ENCODE data around the gene PLEK. TPM values are rescaled to one million over a fixed set of nuclear protein-coding genes. Genes with fewer than 3 reads are reported as not detected.

Gene PLEK
- polyA plus RNA-seq, 2 of the 4 experiments (the other 2 are of a cell fraction): 0.04 TPM; not detected in 1

GRCh38 chr2:68368654-68369336 is 3.7 kb downstream of the PLEK start:
- no peak overlapping the region for H3K4me2 ChIP-seq
- CTCF ChIA-PET: interaction anchor here (0.9 to 1.2 kb wide), 2 partner anchors 17 to 28 kb away, joined by 3 read pairs; no protein-coding TSS in a partner anchor
- H3K4me1 ChIP-seq: no peaks in the 10 kb centered on the region
- H3K4me3 ChIP-seq: no peak overlapping the region
- no peaks in the 10 kb centered on the region for H3K9me3 ChIP-seq
- POLR2A ChIA-PET: no interaction called here
- peak in 1 of 2 experiments; percentile 27 for DNase-seq (ENCODE audit: low read depth in 1 of 2, low spot score in 1 of 2)
- WGBS (ENCODE audit: missing lambda C conversion rate): 66% methylated on average over 6 of the region's 6 CpGs
- TF ChIP-seq MAZ (IDR thresholded peaks at IDR 0.05; ENCODE audit: borderline replicate concordance, low read depth, low read length) (no peak), POLR2AphosphoS2 (conservative IDR thresholded peaks at IDR 0.05; ENCODE audit: low read length) (no peak), KDM5A (IDR thresholded peaks at IDR 0.05) (no peak), TP53 (CRISPR knock-in tag; IDR thresholded peaks at IDR 0.05) (no peak), TFCP2L1 (CRISPR knock-in tag; IDR thresholded peaks at IDR 0.05) (no peak), RCOR1 (IDR thresholded peaks at IDR 0.05; ENCODE audit: low read depth, low read length) (no peak), ZNF302 (CRISPR knock-in tag; IDR thresholded peaks at IDR 0.05) (no peak), MAFK (IDR thresholded peaks at IDR 0.05; ENCODE audit: partially characterized antibody) (no peak), MYC (IDR thresholded peaks at IDR 0.05; ENCODE audit: borderline replicate concordance, low read length) (no peak), POLR2A (IDR thresholded peaks at IDR 0.05; ENCODE audit: low read length) (no peak), JUN (IDR thresholded peaks at IDR 0.05) (no peak), BCL3 (IDR thresholded peaks at IDR 0.05) (no peak), REST (IDR thresholded peaks at IDR 0.05) (no peak), BHLHE40 (IDR thresholded peaks at IDR 0.05; ENCODE audit: low read depth, low read length) (no peak), HOXB13 (CRISPR knock-in tag; IDR thresholded peaks at IDR 0.05; ENCODE audit: low read depth) (no peak), EHMT2 (IDR thresholded peaks at IDR 0.05; ENCODE audit: low read depth) (no peak)
- TF ChIP-seq, protein P1, sequence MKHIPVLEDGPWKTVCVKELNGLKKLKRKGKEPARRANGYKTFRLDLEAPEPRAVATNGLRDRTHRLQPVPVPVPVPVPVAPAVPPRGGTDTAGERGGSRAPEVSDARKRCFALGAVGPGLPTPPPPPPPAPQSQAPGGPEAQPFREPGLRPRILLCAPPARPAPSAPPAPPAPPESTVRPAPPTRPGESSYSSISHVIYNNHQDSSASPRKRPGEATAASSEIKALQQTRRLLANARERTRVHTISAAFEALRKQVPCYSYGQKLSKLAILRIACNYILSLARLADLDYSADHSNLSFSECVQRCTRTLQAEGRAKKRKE (CRISPR knock-in tag; IDR thresholded peaks at IDR 0.05; ENCODE audit: low read depth): no peak
- TF ChIP-seq, protein P2, sequence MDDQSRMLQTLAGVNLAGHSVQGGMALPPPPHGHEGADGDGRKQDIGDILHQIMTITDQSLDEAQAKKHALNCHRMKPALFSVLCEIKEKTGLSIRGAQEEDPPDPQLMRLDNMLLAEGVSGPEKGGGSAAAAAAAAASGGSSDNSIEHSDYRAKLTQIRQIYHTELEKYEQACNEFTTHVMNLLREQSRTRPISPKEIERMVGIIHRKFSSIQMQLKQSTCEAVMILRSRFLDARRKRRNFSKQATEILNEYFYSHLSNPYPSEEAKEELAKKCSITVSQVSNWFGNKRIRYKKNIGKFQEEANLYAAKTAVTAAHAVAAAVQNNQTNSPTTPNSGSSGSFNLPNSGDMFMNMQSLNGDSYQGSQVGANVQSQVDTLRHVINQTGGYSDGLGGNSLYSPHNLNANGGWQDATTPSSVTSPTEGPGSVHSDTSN (IDR thresholded peaks at IDR 0.05): no peak
- FAIRE-seq: no peak
- ATAC-seq: peak; percentile 52 to 61; a peak in 5 of 6 replicates
- no peak overlapping the region for H3K27ac ChIP-seq

DNA sequence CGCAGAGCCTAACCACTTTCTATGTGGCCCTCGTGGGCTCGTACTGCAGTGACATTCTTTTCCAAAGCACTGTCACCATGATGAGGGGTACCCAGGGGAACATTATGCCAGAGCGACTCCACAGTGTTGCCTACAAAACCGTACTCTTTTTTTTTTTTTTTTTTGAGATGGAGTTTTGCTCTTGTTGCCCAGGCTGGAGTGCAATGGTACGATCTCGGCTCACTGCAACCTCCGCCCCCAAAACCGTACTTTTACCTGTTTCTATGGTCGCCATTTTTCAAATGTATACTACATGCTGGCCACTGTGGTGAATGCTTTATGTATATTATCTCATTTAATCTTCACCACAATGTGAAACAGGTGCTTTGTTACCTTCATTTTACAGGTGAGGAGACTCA is 4.3 kb downstream of the PLEK start:
- DNase-seq (ENCODE audit: low read depth in 1 of 2, low spot score in 1 of 2): no peak
- ChIA-PET CTCF (interaction anchor here (1.2 kb wide), 1 partner anchor 16 kb away, joined by 3 read pairs; no protein-coding TSS in a partner anchor), POLR2A (no interaction called here)
- no peak for FAIRE-seq
- Histone ChIP-seq H3K4me1 (no peaks in the 10 kb centered on the region), H3K9me3 (no peaks in the 10 kb centered on the region), H3K27ac (no peak overlapping the region), H3K4me3 (no peak overlapping the region), H3K4me2 (no peak overlapping the region)
- TF ChIP-seq MAZ (IDR thresholded peaks at IDR 0.05; ENCODE audit: borderline replicate concordance, low read depth, low read length) (no peak), GATA3 (IDR thresholded peaks at IDR 0.05; ENCODE audit: borderline replicate concordance) (no peak), POLR2AphosphoS2 (conservative IDR thresholded peaks at IDR 0.05; ENCODE audit: low read length) (no peak), CBX8 (IDR thresholded peaks at IDR 0.05) (no peak), RFX5 (IDR thresholded peaks at IDR 0.05) (no peak), KDM1A (IDR thresholded peaks at IDR 0.05; ENCODE audit: low read depth) (no peak), SREBF2 (IDR thresholded peaks at IDR 0.05) (no peak), FOXS1 (CRISPR knock-in tag; IDR thresholded peaks at IDR 0.05) (no peak), NFE2L2 (conservative IDR thresholded peaks at IDR 0.05; ENCODE audit: low read length) (no peak), MYC (IDR thresholded peaks at IDR 0.05; ENCODE audit: borderline replicate concordance, low read length) (no peak), RAD21 (conservative IDR thresholded peaks at IDR 0.05 in 1 of 2, IDR thresholded peaks at IDR 0.05 in 1 of 2) (no peak), BHLHE40 (IDR thresholded peaks at IDR 0.05; ENCODE audit: low read depth, low read length) (no peak), USF2 (IDR thresholded peaks at IDR 0.05) (no peak), BCL3 (IDR thresholded peaks at IDR 0.05) (no peak), TFCP2L1 (CRISPR knock-in tag; IDR thresholded peaks at IDR 0.05) (no peak)
- TF ChIP-seq, protein P1 (CRISPR knock-in tag; IDR thresholded peaks at IDR 0.05; ENCODE audit: low read depth): no peak
- 61% methylated on average over 10 of the region's 10 CpGs for WGBS (ENCODE audit: missing lambda C conversion rate)
- no peak for ATAC-seq

Measured in A549 (cell line).